Astrocyte (in vitro differentiated cells and primary cell): ENCODE data around the gene MAP4K2. TPM values are rescaled to one million over a fixed set of nuclear protein-coding genes. Genes with fewer than 3 reads are reported as not detected.

Source experiments
- DNase-seq: peaks from one replicate; pipeline ENCODE4 v3.0.0-alpha.2; 2010; ENCODE audit warnings: low read depth
- FAIRE-seq: peaks from 2 replicates; lab custom pipeline; 2011; peaks lifted over from hg19 to GRCh38; lab: Jason Lieb, UNC
- H2AFZ ChIP-seq: 2 replicates; pipeline ENCODE4 v1.6.0; 2012; ENCODE audit warnings: low read depth, low read length, inconsistent platforms
- H3K27ac ChIP-seq: 2 replicates; pipeline ENCODE4 v1.5.1; 2011; ENCODE audit warnings: low read depth, low read length, inconsistent platforms
- H3K27me3 ChIP-seq: 2 replicates; pipeline ENCODE4 v1.6.0; 2011; ENCODE audit warnings: low read length, inconsistent platforms; ENCODE audit not compliant: insufficient read depth
- H3K36me3 ChIP-seq: 2 replicates; pipeline ENCODE4 v1.5.1; 2011; ENCODE audit warnings: low read length, inconsistent platforms; ENCODE audit not compliant: insufficient read depth
- H3K4me1 ChIP-seq: 2 replicates; pipeline ENCODE4 v1.5.1; 2011; ENCODE audit warnings: low read length, inconsistent platforms; ENCODE audit not compliant: insufficient read depth
- H3K4me2 ChIP-seq: 2 replicates; pipeline ENCODE4 v1.6.0; 2012; ENCODE audit warnings: low read length, inconsistent platforms
- H3K4me3 ChIP-seq: 2 replicates; pipeline ENCODE4 v1.5.1; 2011; ENCODE audit warnings: low read depth, mild to moderate bottlenecking, low read length, inconsistent platforms; ENCODE audit not compliant: insufficient read depth
- H3K79me2 ChIP-seq: 2 replicates; pipeline ENCODE4 v1.6.0; 2012; ENCODE audit warnings: mild to moderate bottlenecking, low read length, inconsistent platforms; ENCODE audit not compliant: insufficient read depth
- H3K9ac ChIP-seq: 2 replicates; pipeline ENCODE4 v1.6.0; 2012; ENCODE audit warnings: mild to moderate bottlenecking, low read length, inconsistent platforms
- H3K9me3 ChIP-seq: 2 replicates; pipeline ENCODE4 v1.5.1; 2012; ENCODE audit warnings: low read depth, mild to moderate bottlenecking, low read length, inconsistent platforms; ENCODE audit not compliant: insufficient read depth
- H4K20me1 ChIP-seq: 2 replicates; pipeline ENCODE4 v1.6.0; 2012; ENCODE audit warnings: low read length, inconsistent platforms; ENCODE audit not compliant: insufficient read depth
- H3K27ac Mint-ChIP-seq: one replicate; pipeline ENCODE4 v1.8.0; 2021; ENCODE audit warnings: mild to moderate bottlenecking, mixed read lengths; ENCODE audit not compliant: unreplicated experiment
- H3K27me3 Mint-ChIP-seq: one replicate; pipeline ENCODE4 v1.8.0; 2021; ENCODE audit warnings: low read depth, mixed read lengths; ENCODE audit not compliant: unreplicated experiment
- H3K36me3 Mint-ChIP-seq: one replicate; pipeline ENCODE4 v1.8.0; 2021; ENCODE audit warnings: low read depth, mixed read lengths; ENCODE audit not compliant: unreplicated experiment
- H3K4me1 Mint-ChIP-seq: one replicate; pipeline ENCODE4 v1.8.0; 2021; ENCODE audit warnings: low read depth, mixed read lengths; ENCODE audit not compliant: unreplicated experiment
- H3K4me3 Mint-ChIP-seq: one replicate; pipeline ENCODE4 v1.8.0; 2021; ENCODE audit warnings: mild to moderate bottlenecking, moderate library complexity, mixed read lengths; ENCODE audit not compliant: unreplicated experiment
- H3K9me3 Mint-ChIP-seq: one replicate; pipeline ENCODE4 v1.8.0; 2021; ENCODE audit warnings: mild to moderate bottlenecking, mixed read lengths; ENCODE audit not compliant: unreplicated experiment
- CTCF ChIP-seq: IDR thresholded peaks from 2 replicates; pipeline ENCODE4 v1.5.1; 2011; ENCODE audit warnings: low read depth, mild to moderate bottlenecking, inconsistent platforms, low read length, moderate library complexity; ENCODE audit not compliant: insufficient read depth
- EZH2 ChIP-seq: IDR thresholded peaks from 2 replicates; pipeline ENCODE4 v1.6.1; 2012; ENCODE audit warnings: mild to moderate bottlenecking, low read length, inconsistent platforms; ENCODE audit not compliant: insufficient read depth
- total RNA-seq: library from RNA; stranded (reverse); gene quantifications from 2 replicates; pipeline ENCODE4 v1.2.1, GENCODE V29; 2021

The MAP4K2 gene
- total RNA-seq, 1 donor from 2014 or later, result 11.2 TPM

GRCh38 chr11:64790205-64791095 lies 12.6 kb downstream of the MAP4K2 start:
- H3K27ac ChIP-seq, result no peak overlapping the region
- FAIRE-seq, result no peak
- H3K4me3 Mint-ChIP-seq, result no peak overlapping the region
- no peaks in the 10 kb centered on the region for H3K36me3 ChIP-seq
- peaks cover 8% of the 10 kb centered on the region for H3K36me3 Mint-ChIP-seq
- H3K9me3 ChIP-seq, result no peaks in the 10 kb centered on the region
- no peak for TF ChIP-seq CTCF
- no peak for TF ChIP-seq EZH2
- H2AFZ ChIP-seq, result no peak overlapping the region
- DNase-seq, result no peak
- H3K9ac ChIP-seq, result no peak overlapping the region
- H3K9me3 Mint-ChIP-seq, result no peaks in the 10 kb centered on the region
- no peaks in the 10 kb centered on the region for H4K20me1 ChIP-seq
- H3K27me3 ChIP-seq, result no peaks in the 10 kb centered on the region
- no peak overlapping the region for H3K4me3 ChIP-seq
- H3K4me1 ChIP-seq, result no peaks in the 10 kb centered on the region
- H3K27me3 Mint-ChIP-seq, result no peaks in the 10 kb centered on the region
- no peaks in the 10 kb centered on the region for H3K4me1 Mint-ChIP-seq
- H3K4me2 ChIP-seq, result no peak overlapping the region
- H3K27ac Mint-ChIP-seq, result no peak overlapping the region
- H3K79me2 ChIP-seq, result no peaks in the 10 kb centered on the region

GRCh38 chr11:64789331-64790204 lies 13.4 kb downstream of the MAP4K2 start:
- DNase-seq (no peak), FAIRE-seq (no peak)
- H4K20me1 ChIP-seq, result no peaks in the 10 kb centered on the region
- no peaks in the 10 kb centered on the region for H3K9me3 Mint-ChIP-seq
- no peaks in the 10 kb centered on the region for H3K79me2 ChIP-seq
- H3K9me3 ChIP-seq, result no peaks in the 10 kb centered on the region
- no peak overlapping the region for H3K4me3 Mint-ChIP-seq
- H3K36me3 Mint-ChIP-seq, result peaks cover 8% of the 10 kb centered on the region
- H3K36me3 ChIP-seq, result no peaks in the 10 kb centered on the region
- no peaks in the 10 kb centered on the region for H3K4me1 Mint-ChIP-seq
- H2AFZ ChIP-seq, result no peak overlapping the region
- no peak overlapping the region for H3K27ac ChIP-seq
- no peak overlapping the region for H3K4me3 ChIP-seq
- H3K9ac ChIP-seq, result no peak overlapping the region
- no peak for TF ChIP-seq CTCF
- no peak for TF ChIP-seq EZH2
- H3K27ac Mint-ChIP-seq, result no peak overlapping the region
- no peaks in the 10 kb centered on the region for H3K27me3 Mint-ChIP-seq
- no peaks in the 10 kb centered on the region for H3K27me3 ChIP-seq
- no peaks in the 10 kb centered on the region for H3K4me1 ChIP-seq
- no peak overlapping the region for H3K4me2 ChIP-seq
